Measurements from ENCODE around the gene MYL5.

DNA sequence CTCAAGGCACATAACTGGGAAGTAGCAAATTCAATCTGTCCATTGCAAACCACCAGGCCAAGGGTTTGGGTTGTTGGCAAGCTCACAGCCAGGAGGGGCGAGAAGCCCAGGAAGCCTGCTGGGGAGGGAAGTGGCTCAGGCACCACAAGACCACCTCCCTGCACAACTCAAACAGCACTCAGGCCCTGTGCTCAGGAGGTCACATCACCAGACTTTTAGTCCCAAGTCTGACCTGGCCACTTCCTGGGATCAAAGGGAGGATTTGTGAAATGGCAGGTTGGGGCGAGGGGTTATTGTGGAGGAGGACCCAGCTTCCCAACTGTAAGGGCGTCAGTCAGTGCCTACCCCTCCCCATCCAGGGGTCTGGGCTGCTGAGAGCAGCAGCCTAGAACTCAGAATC lies 2.6 kb upstream of the MYL5 start:
- TF ChIP-seq POLR2AphosphoS5 (IDR thresholded peaks at IDR 0.05) (no peak), RAD21 (conservative IDR thresholded peaks at IDR 0.05) (no peak), SMC3 (conservative IDR thresholded peaks at IDR 0.05; ENCODE audit: poor library complexity) (no peak), EZH2 (IDR thresholded peaks at IDR 0.05; ENCODE audit: borderline replicate concordance, insufficient read depth, low read length, poor library complexity, severe bottlenecking) (no peak)
- TF ChIP-seq, protein P1, sequence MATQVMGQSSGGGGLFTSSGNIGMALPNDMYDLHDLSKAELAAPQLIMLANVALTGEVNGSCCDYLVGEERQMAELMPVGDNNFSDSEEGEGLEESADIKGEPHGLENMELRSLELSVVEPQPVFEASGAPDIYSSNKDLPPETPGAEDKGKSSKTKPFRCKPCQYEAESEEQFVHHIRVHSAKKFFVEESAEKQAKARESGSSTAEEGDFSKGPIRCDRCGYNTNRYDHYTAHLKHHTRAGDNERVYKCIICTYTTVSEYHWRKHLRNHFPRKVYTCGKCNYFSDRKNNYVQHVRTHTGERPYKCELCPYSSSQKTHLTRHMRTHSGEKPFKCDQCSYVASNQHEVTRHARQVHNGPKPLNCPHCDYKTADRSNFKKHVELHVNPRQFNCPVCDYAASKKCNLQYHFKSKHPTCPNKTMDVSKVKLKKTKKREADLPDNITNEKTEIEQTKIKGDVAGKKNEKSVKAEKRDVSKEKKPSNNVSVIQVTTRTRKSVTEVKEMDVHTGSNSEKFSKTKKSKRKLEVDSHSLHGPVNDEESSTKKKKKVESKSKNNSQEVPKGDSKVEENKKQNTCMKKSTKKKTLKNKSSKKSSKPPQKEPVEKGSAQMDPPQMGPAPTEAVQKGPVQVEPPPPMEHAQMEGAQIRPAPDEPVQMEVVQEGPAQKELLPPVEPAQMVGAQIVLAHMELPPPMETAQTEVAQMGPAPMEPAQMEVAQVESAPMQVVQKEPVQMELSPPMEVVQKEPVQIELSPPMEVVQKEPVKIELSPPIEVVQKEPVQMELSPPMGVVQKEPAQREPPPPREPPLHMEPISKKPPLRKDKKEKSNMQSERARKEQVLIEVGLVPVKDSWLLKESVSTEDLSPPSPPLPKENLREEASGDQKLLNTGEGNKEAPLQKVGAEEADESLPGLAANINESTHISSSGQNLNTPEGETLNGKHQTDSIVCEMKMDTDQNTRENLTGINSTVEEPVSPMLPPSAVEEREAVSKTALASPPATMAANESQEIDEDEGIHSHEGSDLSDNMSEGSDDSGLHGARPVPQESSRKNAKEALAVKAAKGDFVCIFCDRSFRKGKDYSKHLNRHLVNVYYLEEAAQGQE (IDR thresholded peaks at IDR 0.05; ENCODE audit: borderline replicate concordance) = no peak
- TF ChIP-seq, protein P2, sequence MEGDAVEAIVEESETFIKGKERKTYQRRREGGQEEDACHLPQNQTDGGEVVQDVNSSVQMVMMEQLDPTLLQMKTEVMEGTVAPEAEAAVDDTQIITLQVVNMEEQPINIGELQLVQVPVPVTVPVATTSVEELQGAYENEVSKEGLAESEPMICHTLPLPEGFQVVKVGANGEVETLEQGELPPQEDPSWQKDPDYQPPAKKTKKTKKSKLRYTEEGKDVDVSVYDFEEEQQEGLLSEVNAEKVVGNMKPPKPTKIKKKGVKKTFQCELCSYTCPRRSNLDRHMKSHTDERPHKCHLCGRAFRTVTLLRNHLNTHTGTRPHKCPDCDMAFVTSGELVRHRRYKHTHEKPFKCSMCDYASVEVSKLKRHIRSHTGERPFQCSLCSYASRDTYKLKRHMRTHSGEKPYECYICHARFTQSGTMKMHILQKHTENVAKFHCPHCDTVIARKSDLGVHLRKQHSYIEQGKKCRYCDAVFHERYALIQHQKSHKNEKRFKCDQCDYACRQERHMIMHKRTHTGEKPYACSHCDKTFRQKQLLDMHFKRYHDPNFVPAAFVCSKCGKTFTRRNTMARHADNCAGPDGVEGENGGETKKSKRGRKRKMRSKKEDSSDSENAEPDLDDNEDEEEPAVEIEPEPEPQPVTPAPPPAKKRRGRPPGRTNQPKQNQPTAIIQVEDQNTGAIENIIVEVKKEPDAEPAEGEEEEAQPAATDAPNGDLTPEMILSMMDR (IDR thresholded peaks at IDR 0.05; ENCODE audit: poor library complexity, severe bottlenecking) = no peak

Measured in neural cell (in vitro differentiated cells).